Fibroblast of mammary gland (primary cell): Measurements from ENCODE around the gene OR5B21.

Experiments used
- DNase-seq: peaks from one replicate; pipeline ENCODE4 v3.0.0-alpha.2; 2010; ENCODE audit warnings: low read depth
- H3K4me3 ChIP-seq: 2 replicates; pipeline ENCODE4 v1.5.1; 2011; ENCODE audit warnings: low read depth, mild to moderate bottlenecking, low read length, moderate library complexity; ENCODE audit not compliant: control insufficient read depth
- TF ChIP-seq, protein P1 (sequence below): conservative IDR thresholded peaks from 2 replicates; pipeline ENCODE4 v1.5.1; 2011; ENCODE audit warnings: low read depth, low read length, inconsistent platforms; ENCODE audit not compliant: control insufficient read depth, insufficient read depth

Gene OR5B21

GRCh38 chr11:58471892-58472291 lies 36.0 kb downstream of the OR5B21 start:
- DNase-seq: no peak
- H3K4me3 ChIP-seq: no peak overlapping the region
- TF ChIP-seq, protein P1, sequence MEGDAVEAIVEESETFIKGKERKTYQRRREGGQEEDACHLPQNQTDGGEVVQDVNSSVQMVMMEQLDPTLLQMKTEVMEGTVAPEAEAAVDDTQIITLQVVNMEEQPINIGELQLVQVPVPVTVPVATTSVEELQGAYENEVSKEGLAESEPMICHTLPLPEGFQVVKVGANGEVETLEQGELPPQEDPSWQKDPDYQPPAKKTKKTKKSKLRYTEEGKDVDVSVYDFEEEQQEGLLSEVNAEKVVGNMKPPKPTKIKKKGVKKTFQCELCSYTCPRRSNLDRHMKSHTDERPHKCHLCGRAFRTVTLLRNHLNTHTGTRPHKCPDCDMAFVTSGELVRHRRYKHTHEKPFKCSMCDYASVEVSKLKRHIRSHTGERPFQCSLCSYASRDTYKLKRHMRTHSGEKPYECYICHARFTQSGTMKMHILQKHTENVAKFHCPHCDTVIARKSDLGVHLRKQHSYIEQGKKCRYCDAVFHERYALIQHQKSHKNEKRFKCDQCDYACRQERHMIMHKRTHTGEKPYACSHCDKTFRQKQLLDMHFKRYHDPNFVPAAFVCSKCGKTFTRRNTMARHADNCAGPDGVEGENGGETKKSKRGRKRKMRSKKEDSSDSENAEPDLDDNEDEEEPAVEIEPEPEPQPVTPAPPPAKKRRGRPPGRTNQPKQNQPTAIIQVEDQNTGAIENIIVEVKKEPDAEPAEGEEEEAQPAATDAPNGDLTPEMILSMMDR: no peak

DNA sequence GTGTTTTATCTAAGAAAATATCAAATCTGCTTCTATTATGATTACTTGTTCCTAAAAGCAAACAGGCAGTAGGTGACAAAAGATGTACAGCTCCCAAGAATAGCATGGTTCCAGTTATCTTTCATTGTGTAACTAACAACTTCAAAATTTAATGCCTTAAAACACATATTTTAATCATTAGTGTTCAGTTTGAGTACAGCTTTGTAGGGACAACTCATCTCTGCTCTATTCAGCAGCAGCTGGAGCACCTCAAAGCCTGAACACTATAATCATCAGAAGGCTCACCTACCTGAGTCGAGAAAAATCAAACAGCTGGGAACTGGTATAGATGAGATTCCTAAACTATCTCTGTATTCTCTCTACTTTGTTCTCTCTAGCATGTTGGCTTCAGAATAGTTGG lies 41.6 kb downstream of the OR5B21 start:
- DNase-seq: no peak
- H3K4me3 ChIP-seq: no peak overlapping the region
- TF ChIP-seq, protein P1: no peak

DNA sequence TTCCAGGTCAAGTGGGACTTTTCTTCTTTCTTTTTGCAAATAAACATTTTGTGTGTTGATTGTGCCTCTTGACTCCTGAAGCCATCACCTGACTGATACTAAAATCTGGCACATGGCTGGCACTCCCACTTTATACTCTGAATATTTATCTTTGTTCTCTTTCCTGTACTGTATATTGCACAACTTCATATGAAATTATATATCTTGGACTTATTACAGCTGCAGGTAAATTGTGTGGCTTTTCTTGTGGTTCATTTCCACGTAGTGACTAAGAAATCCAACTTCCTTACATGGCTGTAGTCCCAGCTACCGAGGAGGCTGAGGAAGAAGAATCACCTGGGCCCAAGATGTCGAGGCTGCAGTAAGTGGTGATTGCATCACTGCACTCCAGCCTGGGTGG lies 42.2 kb downstream of the OR5B21 start:
- TF ChIP-seq, protein P1: no peak
- DNase-seq: no peak
- no peak overlapping the region for H3K4me3 ChIP-seq
